Measurements from ENCODE around the gene BCAS4.
"Not testable (repeated sequence)": the region's sequence is repeated elsewhere in the genome, so short reads cannot be mapped to it uniquely, and the experiment has no call there.

BCAS4 gene

GRCh38 chr20:50787181-50787580 lies 7.7 kb upstream of the BCAS4 start:
- TF ChIP-seq ZNF274 (IDR thresholded peaks at IDR 0.05; ENCODE audit: low read depth, low read length): no peak
- H3K4me3 ChIP-seq (ENCODE audit: low read length): no peak overlapping the region

- TF ChIP-seq ZNF274 (IDR thresholded peaks at IDR 0.05; ENCODE audit: low read depth, low read length): no peak
- H3K4me3 ChIP-seq (ENCODE audit: low read length): no peak overlapping the region
These were observed 6.5 kb upstream of the BCAS4 start for GRCh38 chr20:50788045-50788991.

DNA sequence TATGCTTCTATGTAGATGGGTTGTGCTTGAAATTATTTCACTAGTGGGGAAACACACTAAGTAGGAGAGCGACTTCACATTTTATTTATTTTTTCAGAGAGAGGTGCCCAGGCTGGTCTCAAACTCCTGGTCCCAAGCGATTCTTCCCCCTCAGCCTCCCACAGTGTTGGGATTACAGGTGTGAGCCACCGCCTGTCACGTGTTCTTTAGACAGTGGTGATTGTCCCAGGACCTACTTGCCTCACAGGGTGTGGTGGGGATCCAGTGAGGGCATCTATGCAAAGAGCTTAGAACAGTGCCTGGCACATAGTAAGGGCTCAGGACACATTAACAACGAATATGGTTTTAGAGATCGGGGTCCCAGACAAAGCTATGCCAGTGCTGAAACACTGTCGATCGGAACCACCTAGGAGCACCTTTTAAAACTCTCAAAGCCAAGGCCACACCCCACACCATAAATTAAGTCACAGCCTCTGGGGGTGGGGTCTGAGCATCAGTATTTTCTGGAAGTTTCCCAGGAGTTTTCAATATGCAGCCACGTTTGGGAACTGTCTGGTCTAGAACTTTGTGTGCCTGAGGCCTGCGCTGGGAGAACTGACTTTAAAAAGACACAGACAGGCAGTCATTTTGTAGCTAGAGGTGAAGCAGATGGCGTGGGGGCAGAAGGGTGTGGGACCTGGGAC lies 4.8 kb upstream of the BCAS4 start:
- no peak overlapping the region for H3K4me3 ChIP-seq (ENCODE audit: low read length)
- no peak for TF ChIP-seq ZNF274 (IDR thresholded peaks at IDR 0.05; ENCODE audit: low read depth, low read length)

DNA sequence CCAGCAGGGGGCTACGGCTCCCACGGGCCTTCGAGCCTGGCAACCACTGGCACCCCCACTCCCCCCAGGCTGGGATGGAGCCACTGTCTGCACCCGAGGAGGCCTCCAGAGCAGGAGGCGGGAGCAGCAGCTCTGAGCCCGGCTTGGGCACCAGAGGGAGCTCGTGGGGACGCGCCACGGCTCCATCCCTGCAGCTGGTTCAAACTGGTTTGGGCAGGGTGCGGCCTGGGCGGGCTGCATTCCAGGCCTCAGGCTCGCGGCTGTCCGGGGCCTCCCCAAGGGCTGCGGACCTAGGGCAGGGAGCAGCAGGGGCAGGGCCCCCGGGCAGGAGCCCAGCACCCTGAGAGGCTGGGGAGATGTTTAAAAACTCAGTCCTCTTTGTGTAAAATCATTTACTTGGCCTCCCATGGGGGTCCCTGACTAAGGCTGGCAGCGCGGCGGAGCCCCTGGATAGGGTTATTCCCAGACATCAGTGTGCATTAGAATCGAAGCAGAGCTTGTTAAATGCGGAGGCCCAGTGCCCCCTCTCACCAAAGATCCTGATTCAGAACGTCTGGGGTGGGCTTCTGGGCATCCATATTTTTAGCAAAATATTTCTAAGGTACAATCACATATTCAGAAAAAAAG lies 4.1 kb upstream of the BCAS4 start:
- H3K4me3 ChIP-seq (ENCODE audit: low read length): no peak overlapping the region
- TF ChIP-seq ZNF274 (IDR thresholded peaks at IDR 0.05; ENCODE audit: low read depth, low read length): no peak

GRCh38 chr20:50792708-50793574 lies 1.9 kb upstream of the BCAS4 start:
- no peak overlapping the region for H3K4me3 ChIP-seq (ENCODE audit: low read length)

DNA sequence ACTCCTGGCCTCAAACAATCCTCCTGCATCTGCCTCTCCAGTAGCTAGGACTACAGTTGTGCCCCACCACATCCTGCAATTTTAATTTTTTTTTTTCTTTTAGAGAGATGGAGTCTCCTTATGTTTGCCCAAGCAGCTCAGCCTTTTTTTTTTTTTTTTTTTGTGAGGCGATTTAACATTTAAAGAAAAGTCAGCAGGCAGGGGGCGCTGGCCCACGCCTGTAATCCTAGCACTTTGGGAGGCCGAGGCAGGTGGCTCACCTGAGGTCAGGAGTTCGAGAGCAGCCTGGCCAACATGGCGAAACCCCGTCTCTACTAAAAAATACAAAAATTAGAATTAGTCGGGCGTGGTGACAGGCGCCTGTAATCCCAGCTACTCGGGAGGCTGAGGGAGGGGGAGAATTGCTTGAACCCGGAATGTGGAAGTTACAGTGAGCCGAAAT lies 1.3 kb upstream of the BCAS4 start:
- not testable (repeated sequence) for H3K4me3 ChIP-seq (ENCODE audit: low read length)

More at GRCh38 chr20:50792708-50793574, 1.9 kb upstream of the BCAS4 start:
- no peak for TF ChIP-seq ZNF274 (IDR thresholded peaks at IDR 0.05; ENCODE audit: low read depth, low read length)

GRCh38 chr20:50794181-50794845 lies 548 bp upstream of the BCAS4 start:
- H3K4me3 ChIP-seq (ENCODE audit: low read length): peak overlapping the region; percentile 13; the same call in 1 of the 2 replicates

GRCh38 chr20:50797142-50797541 lies 2.3 kb downstream of the BCAS4 start:
- no peak for TF ChIP-seq ZNF274 (IDR thresholded peaks at IDR 0.05; ENCODE audit: low read depth, low read length)
- no peak overlapping the region for H3K4me3 ChIP-seq (ENCODE audit: low read length)

More at GRCh38 chr20:50794181-50794845, 548 bp upstream of the BCAS4 start:
- no peak for TF ChIP-seq ZNF274 (IDR thresholded peaks at IDR 0.05; ENCODE audit: low read depth, low read length)

GRCh38 chr20:50798650-50799049 lies 3.8 kb downstream of the BCAS4 start:
- TF ChIP-seq ZNF274 (IDR thresholded peaks at IDR 0.05; ENCODE audit: low read depth, low read length): no peak

DNA sequence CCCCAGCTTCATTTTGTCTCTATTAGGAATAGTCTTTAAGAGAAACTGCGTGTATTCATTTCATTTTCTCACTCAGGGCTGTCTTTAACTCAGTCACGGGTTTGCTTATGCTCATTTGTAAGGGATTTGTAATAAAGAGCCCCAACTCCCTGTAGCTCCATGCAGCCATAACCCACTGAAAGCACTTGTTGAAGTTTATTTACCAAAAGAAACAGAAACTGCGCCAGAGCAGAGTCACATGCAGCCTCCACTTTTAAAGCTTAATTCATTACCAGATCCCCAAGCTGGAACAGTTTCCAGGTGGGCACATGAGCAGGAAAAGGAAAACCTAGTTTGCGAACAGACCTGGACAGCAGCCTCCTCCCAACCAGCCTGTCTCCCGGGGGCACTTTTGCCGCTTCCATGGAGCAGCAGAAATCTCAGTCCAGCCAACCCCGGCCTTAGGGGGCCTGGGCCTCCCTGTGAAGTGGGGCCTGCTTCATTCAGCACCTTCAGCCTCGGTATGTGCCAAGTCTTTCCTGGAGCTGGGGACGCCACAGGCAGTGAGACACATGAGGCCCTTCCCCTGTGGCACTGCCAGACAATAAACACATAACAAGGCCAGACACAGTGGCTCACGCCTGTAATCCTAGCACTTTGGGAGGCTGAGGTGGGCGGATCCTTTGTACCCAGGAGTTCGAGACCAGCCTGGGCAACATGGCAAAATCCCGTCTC lies 4.5 kb downstream of the BCAS4 start:
- H3K4me3 ChIP-seq (ENCODE audit: low read length): no peak overlapping the region
- TF ChIP-seq ZNF274 (IDR thresholded peaks at IDR 0.05; ENCODE audit: low read depth, low read length): no peak

More at GRCh38 chr20:50798650-50799049, 3.8 kb downstream of the BCAS4 start:
- no peak overlapping the region for H3K4me3 ChIP-seq (ENCODE audit: low read length)

- H3K4me3 ChIP-seq (ENCODE audit: low read length): no peak overlapping the region; the same call in 1 of the 2 replicates
- no peak for TF ChIP-seq ZNF274 (IDR thresholded peaks at IDR 0.05; ENCODE audit: low read depth, low read length)
These were observed 5.2 kb downstream of the BCAS4 start for GRCh38 chr20:50799890-50800550.

DNA sequence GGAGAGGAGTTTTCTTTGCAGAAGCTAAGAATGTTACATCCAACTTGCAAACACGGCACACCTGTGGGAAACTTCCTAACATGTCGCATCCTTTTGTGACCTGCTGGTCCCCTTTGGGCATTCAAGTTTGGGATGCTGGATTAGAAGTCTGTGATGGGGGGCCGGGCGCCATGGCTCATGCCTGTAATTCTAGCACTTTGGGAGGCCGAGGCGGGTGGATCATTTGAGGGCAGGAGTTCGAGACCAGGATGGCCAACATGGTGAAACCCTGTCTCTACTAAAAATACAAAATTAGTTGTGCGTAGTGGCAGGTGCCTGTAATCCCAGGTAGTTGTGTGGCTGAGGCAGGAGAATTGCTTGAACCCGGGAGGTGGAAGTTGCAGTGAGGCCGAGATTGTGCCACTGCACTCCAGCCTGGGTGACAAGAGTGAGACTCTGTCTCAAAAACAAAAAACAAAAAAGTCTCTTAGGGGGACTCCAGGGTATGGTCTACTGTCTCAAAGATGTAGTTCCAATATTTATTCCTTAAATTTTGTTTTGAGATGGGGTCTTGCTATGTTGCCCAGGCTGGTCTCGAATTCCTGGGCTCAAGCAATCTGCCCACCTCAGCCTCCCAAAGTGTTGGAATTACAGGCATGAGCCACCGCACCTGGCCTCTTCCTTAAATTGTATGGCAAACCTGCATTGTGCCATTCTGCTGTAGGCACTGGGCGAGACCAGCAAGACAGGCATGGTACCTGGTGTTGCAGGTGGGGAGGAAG lies 6.3 kb downstream of the BCAS4 start:
- H3K4me3 ChIP-seq (ENCODE audit: low read length): not testable (repeated sequence)
